ENCODE measurements around the gene TUBGCP3. TPM values are rescaled to one million over a fixed set of nuclear protein-coding genes. Genes with fewer than 3 reads are reported as not detected.
"Not testable (repeated sequence)": the region's sequence is repeated elsewhere in the genome, so short reads cannot be mapped to it uniquely, and the experiment has no call there.

Gene TUBGCP3
- total and polyA plus RNA-seq, 5 experiments from 2014 or later, result 8.5 to 48.6 (median 14.6) TPM

GRCh38 chr13:112509190-112509589 is 78.8 kb downstream of the TUBGCP3 start:
- Mint-ChIP-seq H3K27ac (peak overlapping the region in 2 of 10 donors; percentile 31 to 41), H3K27me3 (no peaks in the 10 kb centered on the region), H3K4me3 (no peak overlapping the region), H3K9me3 (no peaks in the 10 kb centered on the region), H3K36me3 (peaks cover 7 to 88% (median 30%) of the 10 kb centered on the region in 3 donors), H3K4me1 (peaks cover 0 to 2% (median 0%) of the 10 kb centered on the region in 4 donors)
- ATAC-seq, result no peak
- DNase-seq, result no peak
- POLR2A ChIA-PET, result no interaction called here

- Mint-ChIP-seq H3K4me1 (peaks cover 0 to 2% (median 0%) of the 10 kb centered on the region in 4 donors), H3K4me3 (no peak overlapping the region), H3K27ac (peak overlapping the region in 1 of 10 donors; percentile 67), H3K27me3 (no peaks in the 10 kb centered on the region), H3K9me3 (no peaks in the 10 kb centered on the region), H3K36me3 (peaks cover 7 to 91% (median 45%) of the 10 kb centered on the region in 3 donors)
- ATAC-seq, result no peak
- POLR2A ChIA-PET, result no interaction called here
- no peak for DNase-seq
Measured at GRCh38 chr13:112506046-112506445, 81.9 kb downstream of the TUBGCP3 start.

GRCh38 chr13:112496166-112496565 is 91.8 kb downstream of the TUBGCP3 start:
- Mint-ChIP-seq H3K27ac (no peak overlapping the region), H3K9me3 (no peaks in the 10 kb centered on the region), H3K36me3 (peaks cover 9 to 65% (median 35%) of the 10 kb centered on the region in 3 donors), H3K4me1 (no peaks in the 10 kb centered on the region), H3K27me3 (no peaks in the 10 kb centered on the region), H3K4me3 (no peak overlapping the region)
- DNase-seq, result no peak
- POLR2A ChIA-PET, result no interaction called here
- ATAC-seq, result no peak

GRCh38 chr13:112495465-112495864 is 92.5 kb downstream of the TUBGCP3 start:
- Mint-ChIP-seq H3K4me1 (no peaks in the 10 kb centered on the region), H3K36me3 (peaks cover 9 to 59% (median 31%) of the 10 kb centered on the region in 3 donors), H3K27me3 (no peaks in the 10 kb centered on the region)

GRCh38 chr13:112489199-112489598 is 98.8 kb downstream of the TUBGCP3 start:
- Mint-ChIP-seq H3K36me3 (peaks cover 21 to 47% (median 39%) of the 10 kb centered on the region in 3 donors), H3K27ac (no peak overlapping the region), H3K4me1 (no peaks in the 10 kb centered on the region), H3K9me3 (peaks cover 0 to 2% (median 0%) of the 10 kb centered on the region in 9 donors), H3K4me3 (no peak overlapping the region), H3K27me3 (no peaks in the 10 kb centered on the region)
- ATAC-seq (no peak), DNase-seq (no peak)
- POLR2A ChIA-PET, result no interaction called here

More at GRCh38 chr13:112495465-112495864, 92.5 kb downstream of the TUBGCP3 start:
- ATAC-seq (no peak), DNase-seq (no peak)
- H3K4me3 Mint-ChIP-seq, result no peak overlapping the region
- POLR2A ChIA-PET, result no interaction called here
- H3K9me3 Mint-ChIP-seq, result no peaks in the 10 kb centered on the region
- H3K27ac Mint-ChIP-seq, result no peak overlapping the region

- H3K27me3 Mint-ChIP-seq, H3K4me3 Mint-ChIP-seq, POLR2A ChIA-PET, ATAC-seq, DNase-seq, H3K9me3 Mint-ChIP-seq, H3K27ac Mint-ChIP-seq, H3K4me1 Mint-ChIP-seq: not testable (repeated sequence)
- peaks cover 21 to 47% (median 43%) of the 10 kb centered on the region in 3 donors for H3K36me3 Mint-ChIP-seq
Measured at GRCh38 chr13:112488343-112489050, 99.5 kb downstream of the TUBGCP3 start.

- Mint-ChIP-seq H3K4me1 (no peaks in the 10 kb centered on the region), H3K27me3 (no peaks in the 10 kb centered on the region), H3K27ac (no peak overlapping the region), H3K9me3 (peaks cover 0 to 18% (median 5%) of the 10 kb centered on the region in 9 donors), H3K36me3 (peaks cover 32 to 48% (median 47%) of the 10 kb centered on the region in 3 donors), H3K4me3 (no peak overlapping the region)
- POLR2A ChIA-PET, result no interaction called here
- ATAC-seq, result no peak
- no peak for DNase-seq
Measured at GRCh38 chr13:112487127-112487517, 100.8 kb downstream of the TUBGCP3 start.

GRCh38 chr13:112486386-112487126 is 101.4 kb downstream of the TUBGCP3 start:
- ATAC-seq, result no peak
- no peaks in the 10 kb centered on the region for H3K4me1 Mint-ChIP-seq
- peaks cover 33 to 48% (median 47%) of the 10 kb centered on the region in 3 donors for H3K36me3 Mint-ChIP-seq
- H3K27me3 Mint-ChIP-seq, result no peaks in the 10 kb centered on the region
- H3K9me3 Mint-ChIP-seq, result peaks cover 0 to 22% (median 6%) of the 10 kb centered on the region in 9 donors
- POLR2A ChIA-PET, result no interaction called here
- no peak for DNase-seq
- no peak overlapping the region for H3K4me3 Mint-ChIP-seq
- H3K27ac Mint-ChIP-seq, result peak overlapping the region in 1 of 10 donors; percentile 47

- H3K4me3 Mint-ChIP-seq, H3K27ac Mint-ChIP-seq, H3K27me3 Mint-ChIP-seq, POLR2A ChIA-PET, ATAC-seq, DNase-seq, H3K4me1 Mint-ChIP-seq: not testable (repeated sequence)
- Mint-ChIP-seq H3K36me3 (peaks cover 33 to 48% (median 47%) of the 10 kb centered on the region in 3 donors), H3K9me3 (peaks cover 4 to 27% (median 10%) of the 10 kb centered on the region in 9 donors)
Measured at GRCh38 chr13:112485814-112486213, 102.1 kb downstream of the TUBGCP3 start.

- DNase-seq, result no peak
- ATAC-seq, result no peak
- Mint-ChIP-seq H3K27me3 (no peaks in the 10 kb centered on the region), H3K4me1 (no peaks in the 10 kb centered on the region), H3K4me3 (no peak overlapping the region), H3K27ac (no peak overlapping the region), H3K9me3 (peaks cover 5 to 28% (median 10%) of the 10 kb centered on the region in 9 donors), H3K36me3 (peaks cover 33 to 44% (median 37%) of the 10 kb centered on the region in 3 donors)
- POLR2A ChIA-PET, result no interaction called here
Measured at GRCh38 chr13:112483299-112483698, 104.7 kb downstream of the TUBGCP3 start.

- DNase-seq (no peak), ATAC-seq (no peak)
- Mint-ChIP-seq H3K36me3 (peaks cover 20 to 28% (median 21%) of the 10 kb centered on the region in 3 donors), H3K4me1 (no peaks in the 10 kb centered on the region), H3K27me3 (no peaks in the 10 kb centered on the region), H3K27ac (no peak overlapping the region), H3K4me3 (no peak overlapping the region), H3K9me3 (peaks cover 5 to 28% (median 10%) of the 10 kb centered on the region in 9 donors)
- POLR2A ChIA-PET, result no interaction called here
Measured at GRCh38 chr13:112481458-112481857, 106.5 kb downstream of the TUBGCP3 start.

- no peaks in the 10 kb centered on the region for H3K4me1 Mint-ChIP-seq
- H3K27me3 Mint-ChIP-seq, result no peaks in the 10 kb centered on the region
- no peak for ATAC-seq
- peaks cover 1 to 12% (median 10%) of the 10 kb centered on the region in 3 donors for H3K36me3 Mint-ChIP-seq
- H3K4me3 Mint-ChIP-seq, result no peak overlapping the region
- POLR2A ChIA-PET, result no interaction called here
- no peak for DNase-seq
- no peak overlapping the region for H3K27ac Mint-ChIP-seq
- H3K9me3 Mint-ChIP-seq, result peaks cover 5 to 26% (median 10%) of the 10 kb centered on the region in 9 donors
Measured at GRCh38 chr13:112479389-112479788, 108.6 kb downstream of the TUBGCP3 start.

- POLR2A ChIA-PET, result no interaction called here
- ATAC-seq (no peak), DNase-seq (no peak)
- no peak overlapping the region for H3K4me3 Mint-ChIP-seq
- no peak overlapping the region for H3K27ac Mint-ChIP-seq
- H3K27me3 Mint-ChIP-seq, result no peaks in the 10 kb centered on the region
- H3K36me3 Mint-ChIP-seq, result peaks cover 0 to 3% (median under 1%) of the 10 kb centered on the region in 3 donors
- peaks cover 0 to 13% (median 10%) of the 10 kb centered on the region in 9 donors for H3K9me3 Mint-ChIP-seq
- no peaks in the 10 kb centered on the region for H3K4me1 Mint-ChIP-seq
Measured at GRCh38 chr13:112477070-112477619, 110.8 kb downstream of the TUBGCP3 start.
